GM11168 (cell line): ENCODE data around the gene NPTN.
"Not testable (repeated sequence)": the region's sequence is repeated elsewhere in the genome, so short reads cannot be mapped to it uniquely, and the experiment has no call there.

Experiments
- in situ Hi-C: fragments of 300-500 bp; cut with MboI; formaldehyde crosslinking; loops from one replicate; pipeline ENCODE4 v1.12.0; 2022; ENCODE audit warnings: low sequenced_read_pairs; ENCODE audit not compliant: unreplicated experiment

NPTN gene

DNA sequence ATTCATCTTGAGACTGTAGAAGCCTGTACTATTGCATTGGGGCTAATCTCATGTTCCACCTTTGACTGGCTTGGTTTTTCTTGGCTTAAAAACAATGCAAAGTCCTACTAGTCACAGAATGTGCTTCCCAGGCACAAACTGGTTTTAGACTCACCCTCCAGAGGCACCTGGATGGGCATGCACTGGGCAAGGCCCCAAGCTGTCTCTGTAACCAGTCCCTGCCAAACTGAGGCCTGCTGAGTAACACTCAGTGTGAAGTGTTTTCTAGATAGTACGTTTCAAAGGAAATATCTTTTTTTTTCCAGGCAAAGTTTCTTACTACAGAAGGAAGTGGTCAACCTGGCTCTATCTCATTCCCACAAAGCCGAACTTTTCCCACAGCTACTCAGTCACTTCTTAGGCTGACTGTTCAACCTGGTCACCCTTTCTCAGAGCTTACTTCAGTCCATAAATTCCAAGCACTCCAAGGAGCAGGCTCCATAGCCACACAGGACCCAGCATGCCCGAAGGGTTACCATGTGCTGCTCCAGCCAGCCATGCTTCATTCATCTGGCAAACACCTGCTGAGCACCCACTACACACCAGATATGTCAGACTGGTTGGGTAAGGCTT lies 57.4 kb downstream of the NPTN start:
- in situ Hi-C loops, result no loop called here

DNA sequence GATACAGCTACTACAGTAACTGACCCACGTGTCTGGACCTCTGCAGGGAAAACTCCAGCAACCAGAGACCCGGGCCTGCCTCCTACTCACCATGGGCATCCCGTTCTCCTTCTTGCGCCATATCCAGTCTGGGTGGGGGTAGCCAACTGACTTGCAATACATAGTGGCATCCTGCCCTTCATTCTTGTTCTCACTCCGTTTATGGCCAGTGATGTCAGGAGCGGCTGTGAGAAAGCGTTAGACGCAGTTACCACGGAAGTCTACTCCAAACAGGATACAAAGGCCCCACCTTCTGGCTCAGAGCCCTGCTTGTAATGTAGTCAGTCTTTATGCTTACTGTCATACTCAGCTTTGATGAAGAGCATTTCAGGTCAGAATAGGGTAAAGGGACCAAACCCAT lies 59.6 kb downstream of the NPTN start:
- in situ Hi-C loops, result no loop called here

GRCh38 chr15:73573037-73573436 lies 60.2 kb downstream of the NPTN start:
- in situ Hi-C loops, result no loop called here

DNA sequence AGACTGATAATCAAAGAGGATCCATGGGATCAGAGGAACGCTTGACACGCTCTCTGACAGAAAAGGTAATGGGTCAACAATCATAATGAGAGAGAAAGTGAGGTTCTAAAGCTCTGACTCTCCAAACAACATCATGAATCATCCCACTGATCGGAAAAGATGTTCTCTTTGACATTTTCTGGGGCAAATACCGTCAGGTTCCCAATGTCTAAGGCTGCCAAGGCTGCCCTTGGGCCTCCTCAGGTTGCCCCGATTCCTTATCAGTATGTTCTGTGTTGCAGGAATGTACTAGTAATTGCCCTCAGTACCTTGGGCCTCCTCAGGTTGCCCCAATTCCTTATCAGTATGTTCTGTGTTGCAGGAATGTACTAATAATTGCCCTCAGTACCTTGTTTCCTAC lies 60.9 kb downstream of the NPTN start:
- in situ Hi-C loops, result no loop called here

DNA sequence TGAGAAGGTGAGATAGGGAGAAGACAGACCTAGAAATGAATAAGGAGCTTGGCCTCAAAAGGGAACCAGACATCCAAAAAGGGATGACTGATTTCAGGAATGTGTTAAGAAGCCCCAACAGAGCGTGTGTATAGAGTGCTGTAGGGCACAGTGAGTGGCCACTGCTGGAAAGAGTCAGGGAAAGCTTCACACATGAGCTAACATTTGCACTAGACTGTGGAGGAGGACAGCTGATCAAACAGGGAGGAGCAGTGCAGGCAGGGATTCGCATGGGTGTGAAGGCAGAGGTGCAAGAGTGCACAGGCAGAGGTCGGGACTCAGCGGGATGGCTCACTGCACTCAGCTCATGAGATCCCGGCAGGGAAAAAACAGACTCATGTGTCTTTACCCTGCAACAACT lies 61.8 kb downstream of the NPTN start:
- in situ Hi-C loops, result no loop called here

- in situ Hi-C loops, result no loop called here
Measured at GRCh38 chr15:73570355-73571032, 62.7 kb downstream of the NPTN start.

DNA sequence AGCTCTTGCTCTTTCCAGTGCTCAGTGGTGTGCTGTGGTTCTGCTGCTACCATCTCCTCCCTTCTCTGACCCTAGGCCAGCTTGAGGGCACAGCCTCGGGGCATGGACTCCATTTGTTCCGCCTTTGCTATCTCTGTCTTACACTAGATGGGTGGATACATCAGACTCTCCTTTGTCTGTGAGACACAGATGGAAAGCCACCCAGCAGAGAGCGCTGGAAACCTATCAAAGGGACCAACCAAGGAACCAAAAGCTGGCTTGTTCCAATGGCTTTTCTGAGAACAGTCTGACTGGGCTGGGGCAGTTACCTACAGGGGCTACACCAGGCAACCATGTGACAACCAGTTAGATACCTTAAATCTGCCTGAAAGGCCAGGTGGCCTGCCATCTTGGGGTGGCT lies 63.8 kb downstream of the NPTN start:
- in situ Hi-C loops, result no loop called here

DNA sequence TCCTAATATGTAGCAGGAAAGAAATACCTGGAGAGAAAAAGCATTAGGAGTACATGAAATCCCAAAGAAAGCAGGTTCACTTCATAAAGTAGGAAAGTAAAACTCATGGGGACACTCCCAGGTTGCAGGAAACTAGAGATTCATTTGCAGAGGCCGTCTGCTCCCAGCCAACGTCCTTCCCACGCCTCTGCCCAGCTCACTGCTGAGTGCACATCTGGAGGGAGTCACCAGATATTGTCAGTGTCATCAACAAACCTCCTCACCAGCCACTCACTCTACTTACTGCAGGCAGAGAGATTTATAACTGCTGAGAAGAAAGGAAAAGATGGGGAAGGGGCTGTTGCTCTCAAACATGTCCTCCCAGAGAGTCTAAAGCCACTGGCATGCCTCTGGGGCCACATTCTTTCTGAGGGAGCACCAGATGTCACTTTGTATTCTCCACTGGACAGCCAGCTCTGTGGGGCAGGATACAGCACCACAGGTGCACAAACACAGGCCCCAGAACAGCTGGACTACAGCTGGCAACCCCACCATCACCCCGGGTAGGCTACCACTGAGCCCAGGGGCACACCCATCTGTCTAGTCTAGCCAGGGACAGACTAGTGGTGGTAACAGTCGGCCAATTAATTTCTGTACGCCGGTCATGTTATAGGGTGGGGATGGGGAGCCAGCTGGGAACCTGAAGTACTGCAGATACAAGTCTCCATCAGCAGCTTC lies 64.5 kb downstream of the NPTN start:
- in situ Hi-C loops, result no loop called here

DNA sequence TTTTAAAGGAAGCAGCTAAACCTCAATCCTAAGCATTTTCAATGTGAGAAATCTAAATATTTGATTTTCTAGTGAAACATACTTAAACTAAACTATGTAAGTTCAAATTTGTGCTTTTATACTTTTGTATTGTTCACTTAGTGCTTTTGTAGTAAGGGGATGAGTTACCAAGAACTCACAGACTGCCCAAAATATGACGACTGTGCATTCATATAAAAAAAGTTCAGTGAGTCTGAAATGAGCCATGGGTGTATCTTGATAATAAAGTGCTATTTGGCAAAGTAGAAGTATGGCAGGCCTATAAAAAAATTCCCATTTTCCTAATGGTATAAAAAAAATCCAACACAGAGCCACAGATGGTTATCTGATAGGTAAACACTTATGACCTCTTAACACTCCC lies 66.2 kb downstream of the NPTN start:
- in situ Hi-C loops, result no loop called here

DNA sequence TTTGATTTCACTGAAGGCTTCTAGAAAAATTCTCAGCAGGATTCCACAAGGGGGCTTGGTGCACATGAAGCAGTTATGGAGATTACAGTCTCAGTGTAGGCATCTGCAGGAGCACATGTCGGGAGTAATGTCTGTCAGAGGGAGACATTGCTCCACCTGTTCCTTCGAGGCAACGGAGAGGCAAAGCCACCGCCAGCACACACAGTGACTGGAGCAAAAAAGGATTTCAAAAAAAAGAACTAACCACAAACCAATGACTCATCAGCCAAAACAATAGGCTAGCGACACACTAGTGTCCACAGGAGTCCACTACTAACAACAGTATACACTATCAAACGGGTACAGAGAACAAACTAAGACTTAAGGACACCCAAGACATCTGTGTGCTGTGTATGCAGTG lies 68.9 kb downstream of the NPTN start:
- in situ Hi-C loops, result no loop called here

DNA sequence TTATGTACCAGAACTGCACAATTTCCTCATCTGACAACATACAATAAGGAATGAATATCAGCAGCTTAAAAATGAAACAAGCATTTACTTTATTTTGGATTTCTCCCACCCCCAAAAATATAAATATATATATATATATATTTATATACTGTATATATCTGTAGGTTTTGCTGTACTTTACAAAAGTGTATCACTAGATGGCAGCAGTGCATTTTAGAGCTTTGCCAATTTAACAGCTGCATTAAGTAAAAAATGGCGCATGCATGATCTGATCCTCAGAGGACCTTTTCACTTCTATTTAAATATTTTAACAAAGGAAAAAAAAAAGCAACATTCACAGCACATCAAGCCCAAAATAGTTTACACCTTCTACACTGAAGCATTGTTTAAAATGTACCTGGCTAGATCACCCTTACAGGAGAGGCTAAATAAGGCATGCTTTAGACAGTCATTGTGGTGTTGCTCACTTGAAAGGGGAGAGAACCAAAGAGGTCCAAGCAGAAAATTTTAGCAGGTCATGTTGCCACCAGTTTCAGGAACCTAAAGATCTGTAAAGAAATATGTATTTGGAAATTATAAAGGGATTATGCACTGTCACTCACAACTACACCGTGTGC lies 72.6 kb downstream of the NPTN start:
- in situ Hi-C loops, result no loop called here

DNA sequence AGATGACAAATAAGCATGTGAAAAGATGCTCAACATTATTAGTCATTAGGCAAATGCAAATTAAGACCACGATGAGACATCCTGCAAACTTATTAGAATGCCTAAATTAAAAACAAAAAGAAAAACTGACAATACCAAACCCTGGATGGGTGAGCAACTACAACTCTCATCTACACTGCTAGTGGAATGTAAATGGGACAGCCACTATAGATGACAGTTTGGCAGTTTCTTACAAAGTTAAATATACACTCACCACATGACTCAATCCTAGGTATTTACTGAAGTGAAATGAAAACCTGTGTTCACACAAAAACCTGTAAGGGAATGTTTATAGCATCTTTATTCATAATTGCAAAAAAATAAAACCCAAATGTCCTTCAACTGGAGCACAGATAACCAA lies 74.7 kb downstream of the NPTN start:
- in situ Hi-C loops, result no loop called here

DNA sequence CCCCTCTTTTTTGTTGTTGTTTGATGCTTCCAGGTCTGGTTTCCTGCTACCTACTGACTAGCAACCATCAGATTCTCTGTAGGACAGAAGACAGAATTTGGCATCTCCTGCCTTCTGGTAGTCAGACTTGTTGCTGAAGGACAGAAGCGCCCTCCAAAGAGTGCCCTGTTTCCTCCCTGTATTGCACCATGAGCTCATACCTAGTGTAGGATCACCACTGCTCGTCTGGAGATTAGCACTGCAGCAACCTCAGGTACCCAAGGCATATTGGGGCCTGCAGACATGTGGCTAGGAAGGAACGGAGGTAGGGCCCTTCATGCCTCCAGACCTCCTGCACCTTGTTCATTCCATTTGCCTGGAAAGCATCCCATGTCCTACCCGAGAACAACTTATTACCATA lies 78.1 kb downstream of the NPTN start:
- in situ Hi-C loops, result no loop called here

DNA sequence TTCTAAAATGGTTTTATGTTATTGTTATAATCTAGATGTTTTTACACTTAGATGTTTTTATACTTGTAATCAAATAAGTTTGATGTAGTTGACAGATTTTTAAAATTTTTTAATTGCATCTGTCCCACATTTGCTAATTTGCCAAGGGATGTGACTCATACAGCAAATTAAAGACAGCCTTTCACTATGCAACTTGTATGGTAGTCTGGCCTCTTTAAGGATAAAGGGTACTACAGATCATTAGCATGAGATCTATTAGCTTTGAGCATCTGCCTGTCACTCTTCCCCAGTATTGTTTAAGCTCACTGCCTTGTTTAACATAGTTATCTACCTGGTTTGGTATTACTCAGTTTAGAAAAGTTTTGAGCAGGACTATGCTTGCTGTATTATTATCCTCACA lies 83.0 kb downstream of the NPTN start:
- in situ Hi-C loops, result no loop called here

DNA sequence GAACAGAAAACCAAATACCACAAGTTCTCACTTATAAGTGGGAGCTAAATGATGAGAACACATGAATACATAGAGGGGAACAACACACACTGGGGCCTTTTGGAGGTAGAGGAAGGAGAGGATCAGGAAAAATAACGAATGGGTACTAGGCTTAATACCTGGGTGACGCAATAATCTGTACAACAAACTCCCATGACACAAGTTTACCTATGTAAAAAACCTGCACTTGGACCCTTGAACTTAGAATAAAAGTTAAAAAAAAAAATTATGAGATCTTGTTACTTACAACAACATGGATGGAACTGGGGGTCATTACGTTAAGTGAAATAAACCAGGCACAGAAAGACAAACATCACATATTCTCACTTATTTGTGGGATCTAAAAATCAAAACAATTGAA lies 84.3 kb downstream of the NPTN start:
- in situ Hi-C loops, result not testable (repeated sequence)

DNA sequence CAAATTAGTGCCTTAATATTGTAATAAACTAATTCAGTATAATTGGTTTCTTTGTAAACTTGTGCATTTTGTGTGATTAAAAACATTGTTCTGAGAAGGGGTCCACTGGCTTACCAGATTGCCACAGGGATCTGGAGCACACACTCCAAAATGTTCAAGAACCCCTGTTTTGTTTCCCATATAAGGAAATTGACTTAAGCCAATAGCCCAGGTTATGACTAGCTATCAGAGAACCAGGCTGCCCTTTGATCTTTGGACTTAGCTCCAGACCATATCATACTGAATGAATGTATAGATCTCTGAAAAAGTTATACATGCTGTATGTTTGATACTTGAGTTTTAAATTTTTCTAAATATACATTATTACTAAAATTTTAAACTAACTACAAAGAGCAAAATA lies 91.7 kb downstream of the NPTN start:
- in situ Hi-C loops, result no loop called here

DNA sequence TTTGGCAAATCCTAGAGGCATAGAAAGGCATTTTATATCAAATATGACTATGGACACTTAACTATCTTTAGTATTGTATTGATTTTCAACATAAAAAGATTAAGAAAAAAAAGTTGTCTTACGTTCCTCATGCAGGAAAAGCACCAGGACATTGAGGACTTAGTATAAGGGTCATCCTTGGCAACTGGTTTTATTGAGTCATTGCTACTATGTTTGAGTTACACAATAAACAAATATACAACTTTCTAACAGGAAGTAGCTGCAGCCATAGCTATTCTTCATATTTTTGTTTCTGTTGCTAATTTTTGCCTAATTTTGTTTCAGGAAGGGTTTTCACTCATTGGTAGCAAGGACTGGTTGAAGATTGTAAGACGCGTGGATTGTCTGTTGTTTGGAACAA lies 93.0 kb downstream of the NPTN start:
- in situ Hi-C loops, result no loop called here

- in situ Hi-C loops, result no loop called here
Measured at GRCh38 chr15:73539212-73540128, 93.7 kb downstream of the NPTN start.

GRCh38 chr15:73538563-73539211 lies 94.5 kb downstream of the NPTN start:
- in situ Hi-C loops, result no loop called here

- in situ Hi-C loops, result no loop called here
Measured at GRCh38 chr15:73538123-73538522, 95.1 kb downstream of the NPTN start.
